Astrocyte (in vitro differentiated cells and primary cell): ENCODE results near the gene CCDC81. TPM values are rescaled to one million over a fixed set of nuclear protein-coding genes. Genes with fewer than 3 reads are reported as not detected.
A peak's percentile ranks its signal among the peaks of the same experiment; 100 is the strongest.

Source experiments
- DNase-seq: peaks from one replicate; pipeline ENCODE4 v3.0.0-alpha.2; 2010; ENCODE audit warnings: low read depth
- FAIRE-seq: peaks from 2 replicates; lab custom pipeline; 2011; peaks lifted over from hg19 to GRCh38; lab: Jason Lieb, UNC
- H2AFZ ChIP-seq: 2 replicates; pipeline ENCODE4 v1.6.0; 2012; ENCODE audit warnings: low read depth, low read length, inconsistent platforms
- H3K27ac ChIP-seq: 2 replicates; pipeline ENCODE4 v1.5.1; 2011; ENCODE audit warnings: low read depth, low read length, inconsistent platforms
- H3K27me3 ChIP-seq: 2 replicates; pipeline ENCODE4 v1.6.0; 2011; ENCODE audit warnings: low read length, inconsistent platforms; ENCODE audit not compliant: insufficient read depth
- H3K36me3 ChIP-seq: 2 replicates; pipeline ENCODE4 v1.5.1; 2011; ENCODE audit warnings: low read length, inconsistent platforms; ENCODE audit not compliant: insufficient read depth
- H3K4me1 ChIP-seq: 2 replicates; pipeline ENCODE4 v1.5.1; 2011; ENCODE audit warnings: low read length, inconsistent platforms; ENCODE audit not compliant: insufficient read depth
- H3K4me2 ChIP-seq: 2 replicates; pipeline ENCODE4 v1.6.0; 2012; ENCODE audit warnings: low read length, inconsistent platforms
- H3K4me3 ChIP-seq: 2 replicates; pipeline ENCODE4 v1.5.1; 2011; ENCODE audit warnings: low read depth, mild to moderate bottlenecking, low read length, inconsistent platforms; ENCODE audit not compliant: insufficient read depth
- H3K79me2 ChIP-seq: 2 replicates; pipeline ENCODE4 v1.6.0; 2012; ENCODE audit warnings: mild to moderate bottlenecking, low read length, inconsistent platforms; ENCODE audit not compliant: insufficient read depth
- H3K9ac ChIP-seq: 2 replicates; pipeline ENCODE4 v1.6.0; 2012; ENCODE audit warnings: mild to moderate bottlenecking, low read length, inconsistent platforms
- H3K9me3 ChIP-seq: 2 replicates; pipeline ENCODE4 v1.5.1; 2012; ENCODE audit warnings: low read depth, mild to moderate bottlenecking, low read length, inconsistent platforms; ENCODE audit not compliant: insufficient read depth
- H4K20me1 ChIP-seq: 2 replicates; pipeline ENCODE4 v1.6.0; 2012; ENCODE audit warnings: low read length, inconsistent platforms; ENCODE audit not compliant: insufficient read depth
- H3K27ac Mint-ChIP-seq: one replicate; pipeline ENCODE4 v1.8.0; 2021; ENCODE audit warnings: mild to moderate bottlenecking, mixed read lengths; ENCODE audit not compliant: unreplicated experiment
- H3K27me3 Mint-ChIP-seq: one replicate; pipeline ENCODE4 v1.8.0; 2021; ENCODE audit warnings: low read depth, mixed read lengths; ENCODE audit not compliant: unreplicated experiment
- H3K36me3 Mint-ChIP-seq: one replicate; pipeline ENCODE4 v1.8.0; 2021; ENCODE audit warnings: low read depth, mixed read lengths; ENCODE audit not compliant: unreplicated experiment
- H3K4me1 Mint-ChIP-seq: one replicate; pipeline ENCODE4 v1.8.0; 2021; ENCODE audit warnings: low read depth, mixed read lengths; ENCODE audit not compliant: unreplicated experiment
- H3K4me3 Mint-ChIP-seq: one replicate; pipeline ENCODE4 v1.8.0; 2021; ENCODE audit warnings: mild to moderate bottlenecking, moderate library complexity, mixed read lengths; ENCODE audit not compliant: unreplicated experiment
- H3K9me3 Mint-ChIP-seq: one replicate; pipeline ENCODE4 v1.8.0; 2021; ENCODE audit warnings: mild to moderate bottlenecking, mixed read lengths; ENCODE audit not compliant: unreplicated experiment
- EZH2 ChIP-seq: IDR thresholded peaks from 2 replicates; pipeline ENCODE4 v1.6.1; 2012; ENCODE audit warnings: mild to moderate bottlenecking, low read length, inconsistent platforms; ENCODE audit not compliant: insufficient read depth
- total RNA-seq: library from RNA; stranded (reverse); gene quantifications from 2 replicates; pipeline ENCODE4 v1.2.1, GENCODE V29; 2021
- TF ChIP-seq, protein P1 (sequence below): IDR thresholded peaks from 2 replicates; pipeline ENCODE4 v1.5.1; 2011; ENCODE audit warnings: low read depth, mild to moderate bottlenecking, inconsistent platforms, low read length, moderate library complexity; ENCODE audit not compliant: insufficient read depth

Gene CCDC81
- total RNA-seq, 1 donor from 2014 or later = 4.3 TPM

DNA sequence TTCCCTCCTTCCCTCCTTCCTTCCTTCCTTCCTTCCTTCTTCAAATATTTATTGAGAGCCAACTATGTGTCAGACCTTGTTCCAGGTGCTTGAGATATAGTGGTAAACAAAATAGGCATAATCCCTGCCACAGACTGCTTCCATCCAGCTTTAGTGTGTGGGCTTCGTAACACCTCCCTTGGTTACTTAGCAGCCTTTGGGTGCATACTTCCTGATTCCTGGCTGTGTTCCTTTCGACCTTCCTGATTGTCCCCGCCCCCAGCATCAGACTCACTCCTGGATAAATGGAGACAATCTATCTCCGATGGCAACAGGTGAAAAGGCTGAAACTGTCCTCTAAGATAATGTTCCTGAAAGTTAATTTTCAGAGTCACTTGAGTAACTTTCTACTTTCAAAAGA, 13.5 kb downstream of the CCDC81 start:
- Mint-ChIP-seq H3K36me3 (no peaks in the 10 kb centered on the region), H3K4me1 (no peaks in the 10 kb centered on the region), H3K9me3 (no peaks in the 10 kb centered on the region), H3K27ac (no peak overlapping the region), H3K27me3 (no peaks in the 10 kb centered on the region), H3K4me3 (no peak overlapping the region)
- peak overlapping the region; percentile 29 for H2AFZ ChIP-seq
- no peaks in the 10 kb centered on the region for H3K9me3 ChIP-seq
- H3K27ac ChIP-seq = no peak overlapping the region
- H3K4me1 ChIP-seq = no peaks in the 10 kb centered on the region
- no peaks in the 10 kb centered on the region for H3K79me2 ChIP-seq
- H3K4me2 ChIP-seq = no peak overlapping the region
- H3K36me3 ChIP-seq = no peaks in the 10 kb centered on the region
- H3K27me3 ChIP-seq = no peaks in the 10 kb centered on the region
- H3K4me3 ChIP-seq = no peak overlapping the region
- H4K20me1 ChIP-seq = no peaks in the 10 kb centered on the region
- H3K9ac ChIP-seq = no peak overlapping the region
- no peak for FAIRE-seq
- no peak for TF ChIP-seq EZH2
- TF ChIP-seq, protein P1, sequence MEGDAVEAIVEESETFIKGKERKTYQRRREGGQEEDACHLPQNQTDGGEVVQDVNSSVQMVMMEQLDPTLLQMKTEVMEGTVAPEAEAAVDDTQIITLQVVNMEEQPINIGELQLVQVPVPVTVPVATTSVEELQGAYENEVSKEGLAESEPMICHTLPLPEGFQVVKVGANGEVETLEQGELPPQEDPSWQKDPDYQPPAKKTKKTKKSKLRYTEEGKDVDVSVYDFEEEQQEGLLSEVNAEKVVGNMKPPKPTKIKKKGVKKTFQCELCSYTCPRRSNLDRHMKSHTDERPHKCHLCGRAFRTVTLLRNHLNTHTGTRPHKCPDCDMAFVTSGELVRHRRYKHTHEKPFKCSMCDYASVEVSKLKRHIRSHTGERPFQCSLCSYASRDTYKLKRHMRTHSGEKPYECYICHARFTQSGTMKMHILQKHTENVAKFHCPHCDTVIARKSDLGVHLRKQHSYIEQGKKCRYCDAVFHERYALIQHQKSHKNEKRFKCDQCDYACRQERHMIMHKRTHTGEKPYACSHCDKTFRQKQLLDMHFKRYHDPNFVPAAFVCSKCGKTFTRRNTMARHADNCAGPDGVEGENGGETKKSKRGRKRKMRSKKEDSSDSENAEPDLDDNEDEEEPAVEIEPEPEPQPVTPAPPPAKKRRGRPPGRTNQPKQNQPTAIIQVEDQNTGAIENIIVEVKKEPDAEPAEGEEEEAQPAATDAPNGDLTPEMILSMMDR = no peak
- DNase-seq = no peak

DNA sequence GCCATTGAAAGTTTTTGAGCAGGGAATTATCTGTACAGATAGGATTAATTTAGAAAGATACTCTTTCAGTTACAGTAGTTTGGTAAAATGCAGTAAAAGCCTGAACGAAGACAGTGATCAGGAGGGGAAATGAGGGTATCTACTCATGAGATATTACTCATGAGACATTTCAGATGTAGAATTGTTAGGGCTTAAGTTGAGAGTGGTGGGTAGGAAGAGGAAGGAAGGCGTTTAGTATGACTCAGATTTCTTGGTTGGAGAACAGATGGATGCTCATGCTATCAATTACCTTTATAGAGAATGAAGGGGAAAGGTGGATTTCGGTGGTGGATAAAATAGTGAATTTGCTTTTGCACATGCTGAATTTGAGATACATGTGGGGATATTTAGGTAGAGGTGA, 15.8 kb downstream of the CCDC81 start:
- Mint-ChIP-seq H3K4me1 (peaks cover 6% of the 10 kb centered on the region), H3K4me3 (no peak overlapping the region), H3K9me3 (no peaks in the 10 kb centered on the region), H3K27me3 (no peaks in the 10 kb centered on the region), H3K36me3 (no peaks in the 10 kb centered on the region), H3K27ac (no peak overlapping the region)
- no peaks in the 10 kb centered on the region for H3K9me3 ChIP-seq
- TF ChIP-seq, protein P1 = no peak
- no peak for TF ChIP-seq EZH2
- no peak for DNase-seq
- H3K4me1 ChIP-seq = peaks cover 6% of the 10 kb centered on the region
- no peak overlapping the region for H3K4me3 ChIP-seq
- H2AFZ ChIP-seq = no peak overlapping the region
- H4K20me1 ChIP-seq = no peaks in the 10 kb centered on the region
- no peaks in the 10 kb centered on the region for H3K36me3 ChIP-seq
- no peak overlapping the region for H3K4me2 ChIP-seq
- H3K9ac ChIP-seq = no peak overlapping the region
- H3K79me2 ChIP-seq = no peaks in the 10 kb centered on the region
- no peaks in the 10 kb centered on the region for H3K27me3 ChIP-seq
- FAIRE-seq = no peak
- no peak overlapping the region for H3K27ac ChIP-seq

DNA sequence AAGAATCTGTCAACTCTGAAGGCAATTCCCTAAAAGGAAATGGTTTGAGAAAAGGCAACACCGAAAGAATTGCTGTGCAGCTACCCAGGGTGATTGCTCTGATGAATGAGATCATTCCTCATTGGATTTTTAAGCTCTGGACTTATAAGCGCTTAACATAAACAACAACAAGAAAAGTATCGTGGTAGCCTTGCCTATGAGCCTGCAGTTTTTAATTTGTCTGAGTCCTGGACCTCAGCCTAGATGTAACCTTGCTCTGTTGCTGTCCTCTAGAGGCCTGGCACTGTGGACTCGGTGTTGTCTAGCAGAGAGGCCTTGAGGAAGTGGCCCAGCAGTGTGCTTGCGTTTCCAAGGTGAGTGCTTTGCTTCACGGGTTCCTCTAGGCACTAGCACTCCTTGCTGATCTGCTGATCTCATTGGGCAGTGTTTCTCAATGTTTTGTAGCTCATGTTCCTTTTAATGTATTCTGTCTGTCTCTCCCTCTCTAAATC, 20.4 kb downstream of the CCDC81 start:
- peak overlapping the region; percentile 56 for H3K4me2 ChIP-seq
- no peaks in the 10 kb centered on the region for H3K79me2 ChIP-seq
- peaks cover 19% of the 10 kb centered on the region for H3K4me1 ChIP-seq
- no peaks in the 10 kb centered on the region for H4K20me1 ChIP-seq
- Mint-ChIP-seq H3K4me3 (peak overlapping the region; percentile 35), H3K27me3 (no peaks in the 10 kb centered on the region), H3K4me1 (peaks cover 13% of the 10 kb centered on the region), H3K27ac (peak overlapping the region; percentile 55), H3K9me3 (no peaks in the 10 kb centered on the region), H3K36me3 (no peaks in the 10 kb centered on the region)
- H3K27ac ChIP-seq = peak overlapping the region; percentile 28
- FAIRE-seq = no peak
- no peak for TF ChIP-seq EZH2
- TF ChIP-seq, protein P1 = no peak
- peak overlapping the region; percentile 39 for H2AFZ ChIP-seq
- H3K9me3 ChIP-seq = no peaks in the 10 kb centered on the region
- peak; percentile 33 for DNase-seq
- no peak overlapping the region for H3K4me3 ChIP-seq
- H3K27me3 ChIP-seq = no peaks in the 10 kb centered on the region
- H3K9ac ChIP-seq = peak overlapping the region; percentile 9
- H3K36me3 ChIP-seq = no peaks in the 10 kb centered on the region
